GM23338 (cell line): ENCODE data around the gene SMAD3. TPM values are rescaled to one million over a fixed set of nuclear protein-coding genes. Genes with fewer than 3 reads are reported as not detected.

Experiments used
- ATAC-seq: fragments of 200-7000 bp; cut with Tn5 transposase; 3 replicates; pipeline ENCODE4 v1.9.1; 2020
- DNase-seq: peaks from one replicate; pipeline ENCODE4 v3.0.0-alpha.2; 2015; ENCODE audit warnings: low spot score
- H2AFZ ChIP-seq: fragments of 200-600 bp; sonication (generic); 2 replicates; pipeline ENCODE4 v1.8.0; 2016; ENCODE audit warnings: antibody characterized with exemption, mild to moderate bottlenecking, moderate library complexity
- H3F3A ChIP-seq: fragments of 200-600 bp; sonication (generic); replicated peaks from 2 replicates; pipeline ENCODE4 v1.8.0; 2017; ENCODE audit warnings: antibody characterized with exemption, mixed run types, low read depth
- H3K27ac ChIP-seq: fragments of 200-600 bp; sonication (generic); 2 replicates; pipeline ENCODE4 v1.6.1; 2016; ENCODE audit warnings: low read depth
- H3K27me3 ChIP-seq: fragments of 200-600 bp; sonication (generic); 2 replicates; pipeline ENCODE4 v1.8.0; 2016; ENCODE audit warnings: mild to moderate bottlenecking, mixed run types, moderate library complexity; ENCODE audit not compliant: insufficient read depth
- H3K36me3 ChIP-seq: fragments of 200-600 bp; sonication (generic); 2 replicates; pipeline ENCODE4 v1.8.0; 2016; ENCODE audit warnings: mild to moderate bottlenecking; ENCODE audit not compliant: insufficient read depth
- H3K4me1 ChIP-seq: fragments of 200-600 bp; sonication (generic); 2 replicates; pipeline ENCODE4 v1.8.0; 2016; ENCODE audit warnings: mild to moderate bottlenecking, moderate library complexity; ENCODE audit not compliant: insufficient read depth
- H3K4me2 ChIP-seq: fragments of 200-600 bp; sonication (generic); 2 replicates; pipeline ENCODE4 v1.7.1; 2017; ENCODE audit warnings: mixed run types
- H3K4me3 ChIP-seq: fragments of 200-600 bp; sonication (generic); 2 replicates; pipeline ENCODE4 v1.6.1; 2016; ENCODE audit warnings: mixed run types
- H3K79me2 ChIP-seq: fragments of 200-600 bp; sonication (generic); replicated peaks from 2 replicates; pipeline ENCODE4 v1.8.0; 2017; ENCODE audit warnings: mild to moderate bottlenecking; ENCODE audit not compliant: insufficient read depth
- H3K9me2 ChIP-seq: fragments of 200-600 bp; sonication (generic); 2 replicates; pipeline ENCODE4 v1.8.0; 2017; ENCODE audit not compliant: insufficient read depth
- H4K20me1 ChIP-seq: fragments of 200-600 bp; sonication (generic); replicated peaks from 2 replicates; pipeline ENCODE4 v1.8.0; 2017; ENCODE audit warnings: mild to moderate bottlenecking; ENCODE audit not compliant: insufficient read depth
- H3K27ac Mint-ChIP-seq: 2 replicates; pipeline ENCODE4 v1.8.0; 2020; ENCODE audit warnings: inconsistent platforms, mild to moderate bottlenecking, moderate library complexity, mixed read lengths
- H3K27me3 Mint-ChIP-seq: 3 replicates; pipeline ENCODE4 v1.8.0; 2022; ENCODE audit warnings: low read depth, mild to moderate bottlenecking, moderate library complexity, mixed read lengths, inconsistent platforms; ENCODE audit not compliant: insufficient read depth, poor library complexity
- H3K36me3 Mint-ChIP-seq: 3 replicates; pipeline ENCODE4 v1.8.0; 2021; ENCODE audit warnings: low read depth, mild to moderate bottlenecking, inconsistent platforms, moderate library complexity, mixed read lengths
- H3K4me1 Mint-ChIP-seq: 3 replicates; pipeline ENCODE4 v1.8.0; 2020; ENCODE audit warnings: mild to moderate bottlenecking, inconsistent platforms, mixed read lengths
- H3K4me3 Mint-ChIP-seq: 3 replicates; pipeline ENCODE4 v1.8.0; 2021; ENCODE audit warnings: moderate library complexity, mild to moderate bottlenecking, inconsistent platforms, mixed read lengths
- H3K9me3 Mint-ChIP-seq: 3 replicates; pipeline ENCODE4 v1.8.0; 2020; ENCODE audit warnings: moderate library complexity, mild to moderate bottlenecking, inconsistent platforms, mixed read lengths
- CTCF ChIP-seq, 2 experiments: fragments of 200-600 bp in 1 of 2; sonication (generic) in 1 of 2; conservative IDR thresholded peaks; 2 replicates each; pipeline versions ENCODE4 v1.5.1 to v1.6.1; 2016 to 2017; ENCODE audit warnings: antibody characterized with exemption in 2 of 2, low read depth in 2 of 2, mild to moderate bottlenecking in 2 of 2, moderate library complexity in 1 of 2
- EZH2 ChIP-seq: fragments of 200-600 bp; sonication (generic); IDR thresholded peaks from one replicate; pipeline ENCODE4 v1.8.0; 2017; ENCODE audit warnings: antibody characterized with exemption, mild to moderate bottlenecking, low read depth; ENCODE audit not compliant: unreplicated experiment
- EZH2phosphoT487 ChIP-seq: fragments of 200-600 bp; sonication (generic); IDR thresholded peaks from one replicate; pipeline ENCODE4 v1.8.1; 2018; ENCODE audit warnings: antibody characterized with exemption; ENCODE audit not compliant: unreplicated experiment
- JUNB ChIP-seq: IDR thresholded peaks from one replicate; pipeline ENCODE4 v1.6.1; 2016; ENCODE audit warnings: antibody characterized with exemption; ENCODE audit not compliant: unreplicated experiment
- NANOG ChIP-seq: IDR thresholded peaks from 2 replicates; pipeline ENCODE4 v1.6.1; 2016; ENCODE audit warnings: antibody characterized with exemption, borderline replicate concordance
- POLR2AphosphoS5 ChIP-seq: IDR thresholded peaks from 2 replicates; pipeline ENCODE4 v1.6.1; 2016; ENCODE audit warnings: antibody characterized with exemption, low read depth
- ZNF114 ChIP-seq: fragments of 250-450 bp; sonication (Bioruptor Pico); IDR thresholded peaks from 2 replicates; pipeline ENCODE4 v1.5.0; 2020; ENCODE audit warnings: mild to moderate bottlenecking, moderate library complexity
- ZNF331 ChIP-seq: fragments of 250-450 bp; sonication (Bioruptor Pico); IDR thresholded peaks from 2 replicates; pipeline ENCODE4 v1.5.0; 2020; ENCODE audit warnings: low read depth, mild to moderate bottlenecking, moderate library complexity
- polyA plus RNA-seq: library from polyadenylated mRNA; unstranded; fragments of >200 nt; fragmentation: Nextera tagmentation; extraction: Ambion mirVana; gene quantifications from 2 replicates; pipeline ENCODE4 v1.2.1, GENCODE V29; 2016
- total RNA-seq: library from RNA; depleted of rRNA; stranded (reverse); fragments of >200 nt; shearing (Covaris generic); gene quantifications from 2 replicates; pipeline ENCODE4 v1.2.3, GENCODE V29; 2014
- TF ChIP-seq, protein P1 (sequence below): fragments of 250-450 bp; sonication (Bioruptor Pico); IDR thresholded peaks from 2 replicates; pipeline ENCODE4 v1.5.0; 2020; ENCODE audit warnings: mild to moderate bottlenecking, moderate library complexity
- TF ChIP-seq, protein P2 (sequence below): IDR thresholded peaks from 2 replicates; pipeline ENCODE4 v1.6.1; 2016; ENCODE audit warnings: antibody characterized with exemption

The SMAD3 gene
- total and polyA plus RNA-seq, 2 experiments from 2014 or later = 4.9 to 11.6 TPM

DNA sequence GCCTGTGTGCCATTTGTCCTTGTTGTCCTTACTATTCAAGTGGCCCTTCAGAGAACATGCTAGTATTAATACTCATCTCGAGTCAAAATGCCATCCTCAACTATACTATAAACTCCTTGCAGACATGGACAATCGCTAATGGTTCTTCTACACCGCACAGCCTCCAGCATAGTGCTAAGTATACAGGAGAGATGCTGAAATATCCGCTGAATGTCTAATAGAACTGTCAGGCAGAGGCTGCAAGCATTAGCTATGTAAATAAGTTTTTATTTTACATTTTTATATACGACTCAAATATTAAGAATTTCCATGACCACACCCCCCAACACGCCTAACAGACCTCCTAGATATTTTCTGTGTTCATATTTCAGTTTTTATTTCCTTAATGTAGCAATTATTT, 149.7 kb downstream of the SMAD3 start (continued):
- TF ChIP-seq, protein P1, sequence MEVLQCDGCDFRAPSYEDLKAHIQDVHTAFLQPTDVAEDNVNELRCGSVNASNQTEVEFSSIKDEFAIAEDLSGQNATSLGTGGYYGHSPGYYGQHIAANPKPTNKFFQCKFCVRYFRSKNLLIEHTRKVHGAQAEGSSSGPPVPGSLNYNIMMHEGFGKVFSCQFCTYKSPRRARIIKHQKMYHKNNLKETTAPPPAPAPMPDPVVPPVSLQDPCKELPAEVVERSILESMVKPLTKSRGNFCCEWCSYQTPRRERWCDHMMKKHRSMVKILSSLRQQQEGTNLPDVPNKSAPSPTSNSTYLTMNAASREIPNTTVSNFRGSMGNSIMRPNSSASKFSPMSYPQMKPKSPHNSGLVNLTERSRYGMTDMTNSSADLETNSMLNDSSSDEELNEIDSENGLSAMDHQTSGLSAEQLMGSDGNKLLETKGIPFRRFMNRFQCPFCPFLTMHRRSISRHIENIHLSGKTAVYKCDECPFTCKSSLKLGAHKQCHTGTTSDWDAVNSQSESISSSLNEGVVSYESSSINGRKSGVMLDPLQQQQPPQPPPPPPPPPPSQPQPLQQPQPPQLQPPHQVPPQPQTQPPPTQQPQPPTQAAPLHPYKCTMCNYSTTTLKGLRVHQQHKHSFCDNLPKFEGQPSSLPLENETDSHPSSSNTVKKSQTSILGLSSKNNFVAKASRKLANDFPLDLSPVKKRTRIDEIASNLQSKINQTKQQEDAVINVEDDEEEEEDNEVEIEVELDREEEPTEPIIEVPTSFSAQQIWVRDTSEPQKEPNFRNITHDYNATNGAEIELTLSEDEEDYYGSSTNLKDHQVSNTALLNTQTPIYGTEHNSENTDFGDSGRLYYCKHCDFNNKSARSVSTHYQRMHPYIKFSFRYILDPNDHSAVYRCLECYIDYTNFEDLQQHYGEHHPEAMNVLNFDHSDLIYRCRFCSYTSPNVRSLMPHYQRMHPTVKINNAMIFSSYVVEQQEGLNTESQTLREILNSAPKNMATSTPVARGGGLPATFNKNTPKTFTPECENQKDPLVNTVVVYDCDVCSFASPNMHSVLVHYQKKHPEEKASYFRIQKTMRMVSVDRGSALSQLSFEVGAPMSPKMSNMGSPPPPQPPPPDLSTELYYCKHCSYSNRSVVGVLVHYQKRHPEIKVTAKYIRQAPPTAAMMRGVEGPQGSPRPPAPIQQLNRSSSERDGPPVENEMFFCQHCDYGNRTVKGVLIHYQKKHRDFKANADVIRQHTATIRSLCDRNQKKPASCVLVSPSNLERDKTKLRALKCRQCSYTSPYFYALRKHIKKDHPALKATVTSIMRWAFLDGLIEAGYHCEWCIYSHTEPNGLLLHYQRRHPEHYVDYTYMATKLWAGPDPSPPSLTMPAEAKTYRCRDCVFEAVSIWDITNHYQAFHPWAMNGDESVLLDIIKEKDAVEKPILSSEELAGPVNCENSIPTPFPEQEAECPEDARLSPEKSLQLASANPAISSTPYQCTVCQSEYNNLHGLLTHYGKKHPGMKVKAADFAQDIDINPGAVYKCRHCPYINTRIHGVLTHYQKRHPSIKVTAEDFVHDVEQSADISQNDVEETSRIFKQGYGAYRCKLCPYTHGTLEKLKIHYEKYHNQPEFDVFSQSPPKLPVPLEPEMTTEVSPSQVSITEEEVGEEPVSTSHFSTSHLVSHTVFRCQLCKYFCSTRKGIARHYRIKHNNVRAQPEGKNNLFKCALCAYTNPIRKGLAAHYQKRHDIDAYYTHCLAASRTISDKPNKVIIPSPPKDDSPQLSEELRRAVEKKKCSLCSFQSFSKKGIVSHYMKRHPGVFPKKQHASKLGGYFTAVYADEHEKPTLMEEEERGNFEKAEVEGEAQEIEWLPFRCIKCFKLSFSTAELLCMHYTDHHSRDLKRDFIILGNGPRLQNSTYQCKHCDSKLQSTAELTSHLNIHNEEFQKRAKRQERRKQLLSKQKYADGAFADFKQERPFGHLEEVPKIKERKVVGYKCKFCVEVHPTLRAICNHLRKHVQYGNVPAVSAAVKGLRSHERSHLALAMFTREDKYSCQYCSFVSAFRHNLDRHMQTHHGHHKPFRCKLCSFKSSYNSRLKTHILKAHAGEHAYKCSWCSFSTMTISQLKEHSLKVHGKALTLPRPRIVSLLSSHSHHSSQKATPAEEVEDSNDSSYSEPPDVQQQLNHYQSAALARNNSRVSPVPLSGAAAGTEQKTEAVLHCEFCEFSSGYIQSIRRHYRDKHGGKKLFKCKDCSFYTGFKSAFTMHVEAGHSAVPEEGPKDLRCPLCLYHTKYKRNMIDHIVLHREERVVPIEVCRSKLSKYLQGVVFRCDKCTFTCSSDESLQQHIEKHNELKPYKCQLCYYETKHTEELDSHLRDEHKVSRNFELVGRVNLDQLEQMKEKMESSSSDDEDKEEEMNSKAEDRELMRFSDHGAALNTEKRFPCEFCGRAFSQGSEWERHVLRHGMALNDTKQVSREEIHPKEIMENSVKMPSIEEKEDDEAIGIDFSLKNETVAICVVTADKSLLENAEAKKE (CRISPR knock-in tag) = no peak
- TF ChIP-seq NANOG (no peak), ZNF331 (no peak), ZNF114 (no peak), CTCF (conservative IDR thresholded peaks at IDR 0.05; ENCODE audit: low read depth in 2 of 2) (no peak), JUNB (no peak)
- TF ChIP-seq, protein P2, sequence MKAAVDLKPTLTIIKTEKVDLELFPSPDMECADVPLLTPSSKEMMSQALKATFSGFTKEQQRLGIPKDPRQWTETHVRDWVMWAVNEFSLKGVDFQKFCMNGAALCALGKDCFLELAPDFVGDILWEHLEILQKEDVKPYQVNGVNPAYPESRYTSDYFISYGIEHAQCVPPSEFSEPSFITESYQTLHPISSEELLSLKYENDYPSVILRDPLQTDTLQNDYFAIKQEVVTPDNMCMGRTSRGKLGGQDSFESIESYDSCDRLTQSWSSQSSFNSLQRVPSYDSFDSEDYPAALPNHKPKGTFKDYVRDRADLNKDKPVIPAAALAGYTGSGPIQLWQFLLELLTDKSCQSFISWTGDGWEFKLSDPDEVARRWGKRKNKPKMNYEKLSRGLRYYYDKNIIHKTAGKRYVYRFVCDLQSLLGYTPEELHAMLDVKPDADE = no peak

DNA sequence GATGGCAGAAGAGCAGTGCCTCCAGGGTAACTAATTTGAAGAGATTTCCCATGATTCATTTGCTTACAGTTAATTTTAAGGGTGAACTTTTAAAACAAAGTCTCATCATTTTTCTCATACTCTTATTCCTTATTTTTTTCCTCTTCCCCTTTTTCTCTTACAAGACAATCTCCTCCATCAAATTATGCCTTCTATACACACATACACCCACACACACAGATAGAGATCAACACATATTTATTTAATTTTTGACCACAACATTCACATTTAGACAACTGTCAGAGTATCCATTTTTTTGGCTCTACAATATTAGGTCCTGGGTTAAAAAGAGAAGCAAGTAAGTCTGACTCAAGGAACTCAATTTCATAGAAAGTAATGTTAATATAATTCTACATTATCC, 151.5 kb downstream of the SMAD3 start:
- no peaks in the 10 kb centered on the region for H3K27me3 ChIP-seq
- no peaks in the 10 kb centered on the region for H3K4me1 ChIP-seq
- no peak for DNase-seq
- no peaks in the 10 kb centered on the region for H3F3A ChIP-seq
- H3K4me1 Mint-ChIP-seq = no peaks in the 10 kb centered on the region
- H3K4me3 ChIP-seq = no peak overlapping the region
- no peak overlapping the region for H2AFZ ChIP-seq
- no peak for ATAC-seq
- no peaks in the 10 kb centered on the region; the same call in 2 of the 3 replicates for H3K36me3 Mint-ChIP-seq
- no peaks in the 10 kb centered on the region; the same call in 1 of the 2 replicates for H4K20me1 ChIP-seq
- no peaks in the 10 kb centered on the region for H3K79me2 ChIP-seq
- no peaks in the 10 kb centered on the region; the same call in 1 of the 2 replicates for H3K36me3 ChIP-seq
- H3K9me2 ChIP-seq = no peaks in the 10 kb centered on the region; the same call in 1 of the 2 replicates
- no peak overlapping the region for H3K27ac ChIP-seq
- H3K27ac Mint-ChIP-seq = no peak overlapping the region
- H3K4me2 ChIP-seq = no peak overlapping the region
- no peak overlapping the region for H3K4me3 Mint-ChIP-seq
- H3K9me3 Mint-ChIP-seq = no peaks in the 10 kb centered on the region
- peaks cover 2% of the 10 kb centered on the region for H3K27me3 Mint-ChIP-seq
- TF ChIP-seq EZH2 = no peak
- no peak for TF ChIP-seq EZH2phosphoT487
- no peak for TF ChIP-seq POLR2AphosphoS5
- TF ChIP-seq NANOG = no peak
